22Rv1 (cell line): ENCODE measurements around the gene RUNX3.

Experiments
- ZFX ChIP-seq: fragments of 450-650 bp; IDR thresholded peaks from 2 replicates; pipeline ENCODE4 v1.6.1; 2017; ENCODE audit warnings: antibody characterized with exemption, borderline replicate concordance
- TF ChIP-seq, protein P1 (sequence below): fragments of 450-650 bp; IDR thresholded peaks from 2 replicates; pipeline ENCODE4 v1.5.1; 2017; ENCODE audit warnings: mild to moderate bottlenecking

DNA sequence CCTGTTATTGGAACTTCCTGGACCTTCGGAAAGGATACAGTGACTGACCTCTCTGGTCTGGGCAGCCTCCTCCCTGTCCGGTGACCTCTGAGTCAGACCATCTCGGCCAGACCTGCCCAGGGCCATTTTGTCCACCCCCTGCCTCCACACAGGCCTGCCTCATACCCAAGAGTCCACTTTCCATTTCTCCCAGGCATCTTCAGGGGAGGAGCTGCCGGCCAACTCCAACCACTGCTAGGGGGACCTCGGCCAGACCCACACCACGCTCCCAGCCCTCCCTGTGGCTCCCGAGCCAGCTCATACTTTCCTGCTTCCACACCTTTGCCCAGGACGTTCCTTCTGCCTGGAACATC lies 29.5 kb upstream of the RUNX3 start:
- TF ChIP-seq, protein P1, sequence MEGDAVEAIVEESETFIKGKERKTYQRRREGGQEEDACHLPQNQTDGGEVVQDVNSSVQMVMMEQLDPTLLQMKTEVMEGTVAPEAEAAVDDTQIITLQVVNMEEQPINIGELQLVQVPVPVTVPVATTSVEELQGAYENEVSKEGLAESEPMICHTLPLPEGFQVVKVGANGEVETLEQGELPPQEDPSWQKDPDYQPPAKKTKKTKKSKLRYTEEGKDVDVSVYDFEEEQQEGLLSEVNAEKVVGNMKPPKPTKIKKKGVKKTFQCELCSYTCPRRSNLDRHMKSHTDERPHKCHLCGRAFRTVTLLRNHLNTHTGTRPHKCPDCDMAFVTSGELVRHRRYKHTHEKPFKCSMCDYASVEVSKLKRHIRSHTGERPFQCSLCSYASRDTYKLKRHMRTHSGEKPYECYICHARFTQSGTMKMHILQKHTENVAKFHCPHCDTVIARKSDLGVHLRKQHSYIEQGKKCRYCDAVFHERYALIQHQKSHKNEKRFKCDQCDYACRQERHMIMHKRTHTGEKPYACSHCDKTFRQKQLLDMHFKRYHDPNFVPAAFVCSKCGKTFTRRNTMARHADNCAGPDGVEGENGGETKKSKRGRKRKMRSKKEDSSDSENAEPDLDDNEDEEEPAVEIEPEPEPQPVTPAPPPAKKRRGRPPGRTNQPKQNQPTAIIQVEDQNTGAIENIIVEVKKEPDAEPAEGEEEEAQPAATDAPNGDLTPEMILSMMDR: no peak
- no peak for TF ChIP-seq ZFX
